ENCODE measurements around the gene GJB6.

DNA sequence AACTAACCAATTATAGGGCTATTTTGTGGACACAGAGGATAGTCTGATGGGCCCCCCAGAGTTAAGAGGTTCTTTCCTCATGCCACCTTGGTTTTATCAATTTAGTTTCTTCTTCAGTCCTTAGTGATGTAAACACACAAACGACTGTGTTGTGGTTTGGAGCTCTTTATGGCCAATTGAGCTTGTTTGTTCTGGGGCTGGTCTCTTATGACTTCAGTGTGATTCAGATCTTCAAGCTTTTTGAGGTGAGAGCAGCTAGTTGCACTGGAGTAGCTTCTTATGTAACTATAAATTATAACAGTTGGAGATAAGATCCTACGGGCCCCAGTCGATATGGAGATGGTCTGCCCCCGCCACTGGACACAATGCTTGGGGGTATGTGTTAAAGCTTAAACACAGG, 22.0 kb upstream of the GJB6 start:
- TF ChIP-seq POLR2AphosphoS5 (IDR thresholded peaks at IDR 0.05; ENCODE audit: low read depth, low read length) (no peak), TAF1 (IDR thresholded peaks at IDR 0.05; ENCODE audit: borderline replicate concordance, insufficient read depth, low read length) (no peak), SIN3A (IDR thresholded peaks at IDR 0.05; ENCODE audit: borderline replicate concordance, insufficient read depth, low read length) (no peak), FOXP2 (optimal IDR thresholded peaks at IDR 0.05; ENCODE audit: borderline replicate concordance, extremely low read depth, extremely low read length, insufficient read depth) (no peak)
- TF ChIP-seq, protein P1, sequence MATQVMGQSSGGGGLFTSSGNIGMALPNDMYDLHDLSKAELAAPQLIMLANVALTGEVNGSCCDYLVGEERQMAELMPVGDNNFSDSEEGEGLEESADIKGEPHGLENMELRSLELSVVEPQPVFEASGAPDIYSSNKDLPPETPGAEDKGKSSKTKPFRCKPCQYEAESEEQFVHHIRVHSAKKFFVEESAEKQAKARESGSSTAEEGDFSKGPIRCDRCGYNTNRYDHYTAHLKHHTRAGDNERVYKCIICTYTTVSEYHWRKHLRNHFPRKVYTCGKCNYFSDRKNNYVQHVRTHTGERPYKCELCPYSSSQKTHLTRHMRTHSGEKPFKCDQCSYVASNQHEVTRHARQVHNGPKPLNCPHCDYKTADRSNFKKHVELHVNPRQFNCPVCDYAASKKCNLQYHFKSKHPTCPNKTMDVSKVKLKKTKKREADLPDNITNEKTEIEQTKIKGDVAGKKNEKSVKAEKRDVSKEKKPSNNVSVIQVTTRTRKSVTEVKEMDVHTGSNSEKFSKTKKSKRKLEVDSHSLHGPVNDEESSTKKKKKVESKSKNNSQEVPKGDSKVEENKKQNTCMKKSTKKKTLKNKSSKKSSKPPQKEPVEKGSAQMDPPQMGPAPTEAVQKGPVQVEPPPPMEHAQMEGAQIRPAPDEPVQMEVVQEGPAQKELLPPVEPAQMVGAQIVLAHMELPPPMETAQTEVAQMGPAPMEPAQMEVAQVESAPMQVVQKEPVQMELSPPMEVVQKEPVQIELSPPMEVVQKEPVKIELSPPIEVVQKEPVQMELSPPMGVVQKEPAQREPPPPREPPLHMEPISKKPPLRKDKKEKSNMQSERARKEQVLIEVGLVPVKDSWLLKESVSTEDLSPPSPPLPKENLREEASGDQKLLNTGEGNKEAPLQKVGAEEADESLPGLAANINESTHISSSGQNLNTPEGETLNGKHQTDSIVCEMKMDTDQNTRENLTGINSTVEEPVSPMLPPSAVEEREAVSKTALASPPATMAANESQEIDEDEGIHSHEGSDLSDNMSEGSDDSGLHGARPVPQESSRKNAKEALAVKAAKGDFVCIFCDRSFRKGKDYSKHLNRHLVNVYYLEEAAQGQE (IDR thresholded peaks at IDR 0.05; ENCODE audit: insufficient read depth in 1 of 2, low read depth in 2 of 2, low read length in 2 of 2): no peak

Measured in PFSK-1 (cell line).